HG03095 (cell line): ENCODE data around the gene KIF26B.
"Not testable (repeated sequence)": the region's sequence is repeated elsewhere in the genome, so short reads cannot be mapped to it uniquely, and the experiment has no call there.

Experiments used
- ATAC-seq: cut with Tn5 transposase; IDR thresholded peaks from one replicate; pipeline ENCODE4 v1.9.1; 2021; ENCODE audit warnings: moderate library complexity; ENCODE audit not compliant: unreplicated experiment

Gene KIF26B

DNA sequence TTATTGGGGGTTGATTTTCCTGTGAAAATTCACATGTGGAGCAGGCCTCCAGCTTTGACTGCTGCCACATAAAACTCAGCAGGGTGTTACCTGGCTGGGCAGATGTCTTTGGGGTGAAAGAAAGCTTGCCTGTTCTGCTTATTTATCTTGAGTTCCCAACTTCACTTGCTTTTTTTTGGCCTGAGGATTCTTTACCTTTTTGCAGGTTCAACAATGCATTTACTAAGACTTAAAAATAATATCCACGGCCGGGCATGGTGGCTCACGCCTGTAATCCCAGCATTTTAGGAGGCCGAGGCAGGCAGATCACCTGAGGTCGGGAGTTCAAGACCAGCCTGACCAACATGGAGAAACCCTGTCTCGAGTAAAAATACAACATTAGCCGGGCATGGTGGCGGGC is 509.1 kb downstream of the KIF26B start:
- ATAC-seq: no peak

DNA sequence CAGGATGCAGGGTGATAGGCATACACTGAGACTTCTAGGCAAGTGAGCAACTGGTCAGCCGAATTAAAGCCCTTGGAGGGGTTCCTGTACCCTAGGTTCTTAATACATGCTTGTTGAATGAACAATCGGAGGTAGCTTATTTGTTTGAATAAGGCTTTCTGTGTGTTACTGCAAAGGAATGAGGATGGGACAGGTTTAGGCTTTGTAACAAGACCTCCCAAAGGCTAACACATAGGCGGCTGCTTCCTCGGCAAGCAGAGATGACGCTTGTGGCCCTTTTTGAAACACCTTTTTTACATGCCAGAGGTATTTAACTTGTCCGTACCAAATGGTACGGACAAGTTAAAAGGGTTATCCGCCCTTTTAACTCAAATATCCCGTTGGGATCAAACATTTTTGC is 511.6 kb downstream of the KIF26B start:
- ATAC-seq: no peak

DNA sequence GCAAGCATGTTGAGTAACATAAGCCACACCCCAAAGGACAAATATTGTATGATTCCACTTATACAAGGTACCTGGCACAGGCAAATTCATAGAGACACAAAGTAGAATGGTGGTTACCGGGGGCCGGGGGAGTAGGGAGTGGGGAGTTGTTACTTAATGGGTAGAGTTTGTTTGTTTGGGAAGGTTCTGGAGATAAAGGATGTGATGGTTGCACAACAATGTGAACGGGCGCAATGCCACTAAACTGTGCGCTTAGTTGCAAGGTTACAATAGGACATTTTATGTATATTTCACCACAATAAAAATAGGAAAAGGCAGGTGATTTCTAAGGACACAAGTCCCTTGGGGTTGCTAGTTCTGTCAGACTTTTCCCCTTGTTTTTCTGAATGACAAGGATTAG is 516.6 kb downstream of the KIF26B start:
- ATAC-seq: no peak

DNA sequence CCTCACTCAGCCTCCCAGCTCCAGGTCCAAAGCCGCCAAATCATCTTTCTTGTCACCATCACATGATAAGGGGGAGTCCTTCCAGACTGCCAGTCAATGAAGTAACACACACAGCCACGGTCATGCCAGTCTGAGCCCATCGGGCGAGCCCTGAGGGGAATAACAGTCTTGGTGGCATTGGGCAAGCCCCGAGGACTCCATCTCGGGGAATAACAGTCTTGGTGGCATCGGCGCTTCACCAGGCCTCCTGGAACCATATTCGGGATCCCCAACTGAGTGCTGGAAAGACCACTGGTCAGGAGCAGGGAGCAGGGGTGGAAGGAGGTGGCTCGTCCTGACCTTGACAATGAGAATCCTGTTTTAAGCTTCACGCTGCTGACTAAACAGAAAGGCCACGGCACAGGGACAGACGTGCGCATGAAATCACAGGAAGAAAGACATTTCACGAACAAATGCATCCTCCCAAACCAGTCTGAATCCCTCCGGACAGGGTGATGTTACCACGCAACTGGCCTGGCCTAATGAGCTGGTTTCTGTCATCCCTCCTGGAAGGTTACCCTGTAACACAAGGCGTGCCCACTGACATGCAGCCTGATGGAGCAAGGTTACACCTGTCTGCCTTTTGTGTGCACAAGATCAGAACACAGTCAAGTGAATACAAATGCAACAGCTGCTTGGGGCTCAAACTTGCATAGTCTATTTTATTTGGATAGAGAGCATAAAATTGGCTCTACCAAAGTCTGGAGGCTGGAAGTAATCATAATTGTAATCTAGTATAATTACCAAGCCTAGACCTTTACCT is 517.4 kb downstream of the KIF26B start:
- no peak for ATAC-seq

DNA sequence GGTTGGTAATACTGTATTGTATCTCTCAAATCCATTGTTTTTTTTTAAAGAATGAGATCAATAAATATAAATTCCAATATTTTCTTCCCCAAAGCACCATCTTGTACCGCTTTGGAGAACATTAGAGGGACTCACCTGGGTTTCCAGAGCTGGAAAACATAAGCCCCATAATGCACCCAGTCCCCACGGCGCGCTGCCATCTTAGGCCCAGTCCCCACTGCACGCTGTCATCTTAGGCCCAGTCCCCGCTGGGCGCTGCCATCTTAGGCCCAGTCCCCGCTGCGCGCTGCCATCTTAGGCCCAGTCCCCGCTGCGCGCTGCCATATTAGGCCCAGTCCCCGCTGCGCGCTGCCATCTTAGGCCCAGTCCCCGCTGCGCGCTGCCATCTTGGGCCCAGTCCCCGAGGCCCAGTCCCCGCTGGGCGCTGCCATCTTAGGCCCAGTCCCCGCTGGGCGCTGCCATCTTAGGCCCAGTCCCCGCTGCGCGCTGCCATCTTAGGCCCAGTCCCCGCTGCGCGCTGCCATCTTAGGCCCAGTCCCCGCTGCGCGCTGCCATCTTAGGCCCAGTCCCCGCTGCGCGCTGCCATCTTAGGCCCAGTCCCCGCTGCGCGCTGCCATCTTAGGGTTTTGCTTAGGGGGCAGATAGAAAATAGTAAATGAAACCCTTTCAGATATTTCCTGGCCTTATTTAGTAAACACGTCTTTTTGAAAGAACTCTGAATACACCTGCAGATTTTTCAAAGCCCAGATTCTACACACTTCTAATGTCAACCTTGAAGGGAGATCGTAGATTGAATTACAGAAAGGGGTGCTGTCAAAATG is 518.3 kb downstream of the KIF26B start:
- ATAC-seq: not testable (repeated sequence)

DNA sequence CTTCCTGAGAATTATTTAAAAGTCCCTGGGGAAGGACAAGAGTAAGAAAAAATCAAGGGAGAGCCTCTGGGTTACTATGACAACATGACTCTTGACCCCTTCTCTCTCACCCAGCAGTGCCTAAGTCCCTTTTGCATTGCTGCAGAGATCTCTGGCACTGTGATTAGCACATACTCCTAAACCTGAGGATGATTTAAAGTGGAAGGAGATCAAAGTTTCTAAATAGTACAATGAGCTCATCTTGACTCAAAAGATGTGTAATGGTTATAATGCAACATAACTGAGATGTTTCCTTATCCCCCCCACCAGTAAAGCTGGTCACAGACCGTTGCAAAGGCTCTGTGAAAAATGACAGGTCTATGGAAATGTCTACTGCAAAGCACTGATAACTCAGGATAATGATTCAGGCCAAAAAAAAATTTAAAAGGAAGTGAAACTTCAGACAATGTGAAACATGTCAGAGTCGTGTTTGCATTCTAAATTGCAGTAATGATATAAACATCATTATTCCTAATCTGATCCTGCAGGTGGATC is 519.2 kb downstream of the KIF26B start:
- peak; percentile 65 for ATAC-seq

DNA sequence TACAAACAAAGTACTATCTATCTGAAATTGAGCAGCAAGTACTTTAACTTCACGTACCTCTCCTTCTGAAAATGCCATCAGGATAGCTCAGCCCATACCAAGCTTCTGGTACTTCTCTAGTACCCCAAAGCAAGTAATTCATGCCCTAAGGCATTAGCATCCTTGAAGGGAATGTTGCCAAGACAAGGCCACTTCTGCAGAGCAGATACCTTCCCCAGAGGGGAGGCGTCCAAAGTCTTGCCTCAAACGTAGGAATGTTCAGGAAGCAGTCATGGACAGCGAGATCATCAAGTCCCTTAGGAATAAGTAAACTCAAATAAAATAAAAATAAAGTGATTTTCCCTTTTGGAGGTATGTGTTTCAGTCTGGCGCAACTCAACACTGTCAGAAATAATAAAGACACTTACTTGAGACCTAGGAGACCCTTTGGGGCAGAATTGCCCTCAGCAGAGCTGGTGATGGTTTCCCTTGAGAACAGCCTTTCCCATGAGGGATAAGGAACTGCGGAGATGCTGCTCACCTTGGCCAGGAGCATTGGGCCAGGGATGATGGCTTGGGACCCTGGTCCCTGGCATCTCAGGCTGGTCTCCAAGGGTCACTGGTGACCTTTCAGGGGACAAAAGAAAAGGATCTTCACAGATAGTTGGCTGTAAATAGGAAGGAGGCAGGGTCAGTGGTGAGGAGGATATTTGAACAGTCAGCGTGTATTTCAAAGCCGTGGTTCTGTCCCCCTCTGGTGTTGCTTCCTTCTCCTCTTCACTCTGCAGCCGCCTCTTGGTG is 522.9 kb downstream of the KIF26B start:
- no peak for ATAC-seq

DNA sequence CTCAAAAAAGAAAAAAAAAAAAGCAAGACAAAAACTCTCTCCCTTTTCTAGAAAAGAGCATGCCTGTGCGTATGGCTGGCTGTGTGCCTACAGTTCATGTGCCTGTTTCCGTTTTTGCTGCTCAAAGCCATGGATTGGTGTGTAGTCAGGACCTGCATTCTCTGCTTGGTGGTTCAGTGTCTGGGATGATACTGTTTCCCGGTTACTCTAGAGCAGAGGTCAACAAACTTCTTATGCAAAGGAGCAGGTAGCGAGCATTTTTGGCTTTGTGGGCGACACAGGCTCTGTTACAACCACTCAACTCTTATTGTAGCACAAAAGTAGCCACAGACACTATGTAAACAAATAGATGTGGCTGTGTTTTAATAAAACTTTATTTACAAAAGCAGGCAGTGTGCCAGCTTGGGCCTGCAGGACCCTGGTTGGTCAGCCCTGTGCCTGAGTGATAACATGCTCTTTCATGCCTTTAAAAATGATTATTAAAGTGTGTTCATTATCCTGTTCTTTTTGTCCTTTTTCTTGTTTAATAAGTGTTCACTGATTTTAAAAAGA is 524.2 kb downstream of the KIF26B start:
- no peak for ATAC-seq

DNA sequence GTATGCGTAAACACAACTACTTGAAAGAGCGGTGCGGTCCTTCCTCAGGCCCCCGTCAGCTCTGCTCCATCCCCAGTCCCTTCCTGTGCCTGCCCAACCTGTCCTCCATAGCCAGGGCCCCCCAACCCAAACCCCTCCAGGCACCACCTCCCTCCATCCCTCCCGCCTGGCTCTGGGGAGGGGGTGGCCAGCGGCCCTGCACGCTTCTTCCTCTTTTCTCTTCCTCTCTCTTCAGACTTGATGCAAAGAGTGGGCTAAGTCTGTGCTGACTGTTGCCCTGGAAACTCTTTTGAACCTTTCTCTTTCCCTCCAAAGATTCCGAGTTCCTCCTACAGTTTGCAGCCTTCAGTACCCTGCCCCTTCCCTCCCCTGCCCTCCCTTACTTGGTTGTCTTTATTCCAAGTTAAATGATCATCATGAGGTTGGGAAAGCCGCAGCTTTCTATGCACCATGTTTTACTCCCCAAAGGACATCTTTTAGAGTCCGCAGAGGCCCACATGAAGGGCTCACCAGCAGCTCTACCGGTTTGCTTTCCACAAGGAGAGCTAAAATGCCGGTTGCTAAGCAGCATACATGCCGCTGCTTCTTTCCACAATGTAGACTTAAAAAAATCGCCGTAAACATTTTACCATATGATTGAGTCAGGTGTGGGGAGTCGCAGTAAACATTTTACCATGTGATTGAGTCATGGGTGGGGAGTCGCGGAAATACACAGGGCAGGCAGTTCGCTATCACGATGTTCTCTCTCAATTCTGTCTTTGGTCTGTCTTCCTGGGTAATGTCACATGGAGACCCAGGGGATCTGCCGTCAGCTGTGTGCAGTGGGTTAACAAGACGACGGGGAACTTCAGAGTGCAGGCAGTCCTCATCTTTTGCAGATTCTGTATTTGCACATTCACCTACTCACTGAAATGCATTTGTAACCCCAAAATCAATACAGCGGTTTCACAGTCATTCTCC is 525.3 kb downstream of the KIF26B start:
- ATAC-seq: no peak

DNA sequence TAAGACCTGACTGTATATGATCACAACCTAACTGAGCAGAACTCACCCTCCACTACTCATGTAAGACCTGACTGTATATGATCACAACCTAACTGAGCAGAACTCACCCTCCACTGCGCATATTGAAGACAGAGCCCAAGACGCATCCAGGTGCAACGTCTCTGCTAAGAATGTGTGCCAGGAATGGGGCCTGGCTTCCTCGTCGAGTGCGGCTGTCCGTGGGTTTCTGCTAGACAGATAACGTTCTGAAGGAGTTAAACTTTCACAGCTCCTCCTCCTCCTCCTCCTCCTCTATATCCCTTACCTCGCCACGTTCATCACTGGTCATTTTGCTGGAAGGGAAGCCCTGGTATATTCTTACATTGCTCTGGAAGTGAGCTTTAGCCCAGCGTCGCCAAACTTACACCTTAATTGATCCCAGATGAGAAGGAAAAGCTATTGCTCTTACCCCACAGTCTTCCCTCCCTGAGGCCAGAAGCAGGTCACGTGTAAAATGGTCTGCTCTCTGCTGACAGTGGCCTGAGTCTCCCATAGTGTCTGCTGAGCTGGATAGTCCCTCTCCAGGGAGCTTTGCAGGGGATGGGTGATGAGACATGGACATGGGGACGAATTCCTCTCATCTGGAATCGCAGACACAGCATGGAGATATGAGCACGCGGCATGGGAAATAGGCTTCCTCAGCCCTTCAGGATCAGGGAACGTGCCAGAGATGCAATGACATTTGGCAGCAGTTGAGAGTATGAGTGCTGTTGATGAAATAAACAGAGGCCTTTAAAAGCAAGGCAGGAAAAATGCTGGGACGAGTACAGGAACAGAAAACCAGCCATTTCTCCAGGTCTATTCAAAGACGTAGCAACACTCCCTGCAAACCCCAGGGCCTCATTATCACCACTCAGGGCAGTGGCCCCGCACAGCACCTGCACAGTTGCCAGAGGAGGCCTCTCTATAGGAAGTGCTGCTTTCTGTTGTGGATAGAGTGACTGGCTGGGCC is 528.1 kb downstream of the KIF26B start:
- no peak for ATAC-seq

DNA sequence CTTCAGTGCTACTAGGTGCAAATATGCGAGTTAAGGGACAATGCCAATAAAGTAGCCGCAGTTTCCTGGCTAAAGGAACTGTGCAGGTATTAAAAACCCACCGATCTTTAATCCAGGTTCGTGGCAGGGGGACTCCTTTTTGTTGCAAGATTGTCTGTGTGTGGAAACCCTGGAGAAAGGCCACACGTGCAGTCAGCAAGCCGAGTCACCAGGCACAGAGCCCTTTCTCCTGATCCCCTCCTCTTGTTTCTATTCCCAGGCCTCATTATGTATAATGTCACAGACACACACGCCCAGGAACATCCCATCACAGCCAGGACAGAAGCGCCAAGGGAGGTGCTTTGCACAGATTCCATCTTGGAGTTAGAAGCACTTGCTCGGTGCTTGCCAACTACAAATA is 528.9 kb downstream of the KIF26B start:
- no peak for ATAC-seq

DNA sequence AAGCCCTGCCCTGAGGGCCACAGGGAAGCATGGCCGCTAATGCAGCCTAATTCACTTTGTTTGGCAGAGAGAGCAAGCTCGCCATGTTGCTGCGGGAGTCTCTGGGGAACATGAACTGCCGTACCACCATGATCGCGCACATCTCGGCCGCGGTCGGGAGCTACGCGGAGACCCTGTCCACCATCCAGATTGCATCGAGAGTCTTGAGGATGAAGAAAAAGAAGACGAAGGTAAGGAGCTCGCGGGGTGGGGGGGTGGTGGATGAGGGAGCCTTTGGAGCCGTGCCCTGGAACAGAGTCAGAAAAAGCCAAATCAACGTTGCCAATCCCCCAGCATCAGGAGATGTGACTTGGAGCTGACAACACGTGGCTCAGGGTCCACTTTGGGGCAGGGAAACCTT is 529.4 kb downstream of the KIF26B start:
- no peak for ATAC-seq

DNA sequence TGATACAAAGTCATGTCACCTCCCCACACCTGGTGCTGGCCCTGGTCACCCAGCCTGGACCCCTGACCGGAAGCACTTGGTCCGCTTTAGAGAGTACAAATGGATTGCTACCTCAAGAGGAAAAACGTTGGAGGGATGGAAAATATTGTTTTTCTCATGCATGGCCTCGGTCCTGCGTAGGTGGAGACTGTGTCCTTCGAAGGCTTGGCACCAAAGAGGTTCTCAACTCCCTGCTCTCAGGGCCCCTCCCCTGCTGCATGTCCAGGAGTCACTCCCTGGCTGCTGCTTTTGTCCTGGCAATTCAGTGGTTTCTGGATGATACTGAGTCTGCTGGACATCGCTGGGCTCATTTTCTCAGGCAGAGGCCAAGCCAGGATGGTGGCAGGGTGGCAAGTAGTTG is 529.8 kb downstream of the KIF26B start:
- no peak for ATAC-seq

DNA sequence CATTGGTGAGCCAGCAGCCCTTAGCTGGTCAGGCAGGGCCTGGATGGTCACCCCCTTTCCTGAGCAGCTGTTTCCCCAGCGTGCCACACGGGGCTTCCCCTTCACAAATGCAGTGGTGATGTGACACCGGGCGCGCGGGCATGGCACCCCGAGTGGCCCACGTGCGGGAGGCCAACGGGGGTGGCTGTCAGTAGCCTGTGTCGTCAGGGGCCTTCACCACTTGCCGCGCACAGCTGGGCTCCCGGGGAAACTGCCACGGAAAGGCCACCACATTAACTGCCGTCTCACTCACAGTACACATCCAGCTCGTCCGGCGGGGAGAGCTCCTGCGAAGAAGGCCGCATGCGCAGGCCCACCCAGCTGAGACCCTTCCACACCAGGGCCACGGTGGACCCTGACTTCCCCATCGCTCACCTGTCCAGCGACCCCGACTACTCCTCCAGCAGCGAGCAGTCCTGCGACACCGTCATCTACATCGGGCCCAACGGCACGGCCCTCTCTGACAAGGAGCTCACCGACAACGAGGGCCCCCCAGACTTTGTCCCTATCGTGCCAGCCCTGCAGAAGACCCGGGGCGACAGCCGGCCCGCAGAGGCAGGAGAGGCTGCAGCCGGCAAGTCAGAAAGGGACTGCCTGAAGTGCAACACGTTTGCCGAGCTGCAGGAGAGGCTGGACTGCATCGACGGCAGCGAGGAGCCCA is 530.5 kb downstream of the KIF26B start:
- ATAC-seq: no peak

DNA sequence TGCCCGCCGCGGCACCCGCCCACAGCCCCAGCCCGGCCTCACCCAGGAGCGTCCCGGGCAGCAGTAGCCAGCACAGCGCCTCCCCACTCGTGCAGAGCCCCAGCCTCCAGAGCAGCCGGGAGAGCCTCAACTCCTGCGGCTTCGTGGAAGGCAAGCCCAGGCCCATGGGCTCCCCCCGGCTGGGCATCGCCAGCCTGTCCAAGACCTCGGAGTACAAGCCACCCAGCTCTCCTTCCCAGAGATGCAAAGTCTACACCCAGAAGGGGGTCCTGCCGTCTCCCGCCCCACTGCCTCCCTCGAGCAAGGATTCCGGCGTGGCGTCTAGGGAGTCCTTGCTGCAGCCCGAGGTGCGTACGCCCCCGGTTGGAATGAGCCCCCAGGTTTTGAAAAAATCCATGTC is 531.2 kb downstream of the KIF26B start:
- ATAC-seq: no peak

DNA sequence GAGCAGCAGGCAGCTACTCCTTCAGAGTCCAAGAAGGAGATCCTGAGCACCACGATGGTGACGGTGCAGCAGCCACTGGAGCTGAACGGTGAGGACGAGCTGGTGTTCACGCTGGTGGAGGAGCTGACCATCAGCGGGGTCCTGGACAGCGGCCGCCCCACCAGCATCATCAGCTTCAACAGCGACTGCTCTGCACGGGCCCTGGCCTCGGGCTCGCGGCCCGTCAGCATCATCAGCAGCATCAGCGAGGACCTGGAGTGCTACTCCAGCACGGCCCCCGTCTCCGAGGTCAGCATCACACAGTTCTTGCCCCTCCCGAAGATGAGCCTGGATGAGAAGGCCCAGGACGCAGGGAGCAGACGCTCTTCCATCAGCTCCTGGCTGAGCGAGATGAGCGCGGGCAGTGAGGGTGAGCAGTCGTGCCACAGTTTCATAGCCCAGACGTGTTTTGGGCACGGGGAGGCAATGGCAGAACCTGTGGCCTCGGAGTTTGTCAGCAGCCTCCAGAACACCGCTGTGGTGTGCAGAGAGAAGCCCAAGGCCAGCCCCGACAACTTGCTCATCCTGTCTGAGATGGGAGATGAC is 531.8 kb downstream of the KIF26B start:
- no peak for ATAC-seq

DNA sequence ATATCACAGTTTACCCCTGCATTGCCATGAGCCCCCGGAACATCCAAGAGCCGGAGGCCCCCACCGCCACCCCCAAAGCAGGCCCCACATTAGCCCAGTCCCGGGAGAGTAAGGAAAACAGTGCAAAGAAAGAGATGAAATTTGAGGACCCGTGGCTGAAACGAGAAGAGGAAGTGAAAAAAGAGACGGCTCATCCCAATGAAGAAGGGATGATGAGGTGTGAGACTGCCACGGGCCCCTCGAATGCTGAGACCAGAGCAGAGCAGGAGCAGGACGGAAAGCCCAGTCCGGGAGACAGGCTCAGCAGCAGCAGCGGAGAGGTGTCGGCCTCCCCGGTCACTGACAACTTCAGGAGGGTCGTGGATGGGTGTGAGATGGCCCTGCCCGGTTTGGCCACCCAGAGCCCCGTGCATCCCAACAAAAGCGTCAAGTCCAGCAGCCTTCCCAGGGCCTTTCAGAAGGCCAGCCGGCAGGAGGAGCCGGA is 532.4 kb downstream of the KIF26B start:
- no peak for ATAC-seq
